ENCODE measurements around the gene CACNG6. TPM values are rescaled to one million over a fixed set of nuclear protein-coding genes. Genes with fewer than 3 reads are reported as not detected.
"Not testable (repeated sequence)": the region's sequence is repeated elsewhere in the genome, so short reads cannot be mapped to it uniquely, and the experiment has no call there.

The CACNG6 gene
- total and polyA plus RNA-seq, 4 donors: 2.4 to 8.6 (median 3.8) TPM

GRCh38 chr19:53944933-53945332 lies 46.5 kb upstream of the CACNG6 start:
- Histone ChIP-seq H3K4me1 (ENCODE audit: control insufficient read depth in 5 of 5, insufficient read depth in 5 of 5, low read length in 5 of 5) (no peaks in the 10 kb centered on the region), H3K27ac (ENCODE audit: low read depth in 1 of 2, low read length in 1 of 2) (no peak overlapping the region), H3K36me3 (ENCODE audit: control insufficient read depth in 4 of 4, insufficient read depth in 4 of 4, low read length in 4 of 4) (no peaks in the 10 kb centered on the region), H3K9ac (ENCODE audit: insufficient read depth in 1 of 2, low read length in 2 of 2) (no peak overlapping the region), H3K4me3 (no peak overlapping the region), H3K27me3 (ENCODE audit: control insufficient read depth in 3 of 3, insufficient read depth in 3 of 3, low read length in 2 of 3) (peaks cover 7 to 39% (median 13%) of the 10 kb centered on the region in 3 donors), H3K9me3 (ENCODE audit: control insufficient read depth in 4 of 4, insufficient read depth in 3 of 4, low read length in 3 of 4) (peaks cover 0 to 12% (median 0%) of the 10 kb centered on the region in 4 donors)
- DNase-seq (no peak), ATAC-seq (ENCODE audit: insufficient read depth, low FRiP score) (no peak)
- TF ChIP-seq CTCF (IDR thresholded peaks at IDR 0.05; ENCODE audit: control extremely low read depth, extremely low read depth): no peak
- 89 to 93% methylated on average over 4 of the region's 4 CpGs for WGBS, 2 donors

DNA sequence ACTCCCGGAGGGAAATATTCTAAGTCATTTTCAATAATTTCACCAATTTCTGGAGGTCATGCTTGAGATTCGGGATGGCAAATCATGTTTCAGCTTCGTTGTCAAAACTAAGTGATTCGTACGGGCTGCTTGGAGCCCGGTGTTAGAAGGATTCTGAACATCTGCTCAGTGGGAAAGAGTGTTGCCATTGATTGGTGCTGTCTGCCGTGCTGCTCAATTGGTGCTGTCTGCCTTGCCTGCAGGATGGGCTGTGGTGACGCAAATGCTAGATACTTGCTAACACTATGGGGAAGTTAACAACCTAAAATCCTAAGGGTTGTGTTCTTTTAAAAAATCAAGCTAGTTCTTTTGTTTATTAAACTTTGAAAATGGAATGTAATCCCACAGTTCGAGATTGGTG lies 46.0 kb upstream of the CACNG6 start:
- 42 to 44% methylated on average over 9 of the region's 9 CpGs for WGBS, 2 donors
- H3K9me3 ChIP-seq (ENCODE audit: control insufficient read depth in 4 of 4, insufficient read depth in 3 of 4, low read length in 3 of 4): peaks cover 0 to 12% (median 0%) of the 10 kb centered on the region in 4 donors
- TF ChIP-seq CTCF (IDR thresholded peaks at IDR 0.05; ENCODE audit: control extremely low read depth, extremely low read depth): no peak
- DNase-seq (no peak), ATAC-seq (ENCODE audit: insufficient read depth, low FRiP score) (no peak)
- H3K4me3 ChIP-seq: no peak overlapping the region
- H3K4me1 ChIP-seq (ENCODE audit: control insufficient read depth in 5 of 5, insufficient read depth in 5 of 5, low read length in 5 of 5): no peaks in the 10 kb centered on the region
- H3K27me3 ChIP-seq (ENCODE audit: control insufficient read depth in 3 of 3, insufficient read depth in 3 of 3, low read length in 2 of 3): peaks cover 7 to 38% (median 13%) of the 10 kb centered on the region in 3 donors
- no peak overlapping the region for H3K9ac ChIP-seq (ENCODE audit: insufficient read depth in 1 of 2, low read length in 2 of 2)
- no peak overlapping the region for H3K27ac ChIP-seq (ENCODE audit: low read depth in 1 of 2, low read length in 1 of 2)
- no peaks in the 10 kb centered on the region for H3K36me3 ChIP-seq (ENCODE audit: control insufficient read depth in 4 of 4, insufficient read depth in 4 of 4, low read length in 4 of 4)

- Histone ChIP-seq H3K4me3 (no peak overlapping the region), H3K27ac (ENCODE audit: low read depth in 1 of 2, low read length in 1 of 2) (no peak overlapping the region), H3K27me3 (ENCODE audit: control insufficient read depth in 3 of 3, insufficient read depth in 3 of 3, low read length in 2 of 3) (peaks cover 7 to 38% (median 12%) of the 10 kb centered on the region in 3 donors), H3K4me1 (ENCODE audit: control insufficient read depth in 5 of 5, insufficient read depth in 5 of 5, low read length in 5 of 5) (no peaks in the 10 kb centered on the region), H3K9me3 (ENCODE audit: control insufficient read depth in 4 of 4, insufficient read depth in 3 of 4, low read length in 3 of 4) (peaks cover 0 to 12% (median 0%) of the 10 kb centered on the region in 4 donors), H3K36me3 (ENCODE audit: control insufficient read depth in 4 of 4, insufficient read depth in 4 of 4, low read length in 4 of 4) (no peaks in the 10 kb centered on the region), H3K9ac (ENCODE audit: insufficient read depth in 1 of 2, low read length in 2 of 2) (no peak overlapping the region)
- ATAC-seq (ENCODE audit: insufficient read depth, low FRiP score) (no peak), DNase-seq (no peak)
- 95 to 100% methylated on average over 2 of the region's 2 CpGs for WGBS, 2 donors
- no peak for TF ChIP-seq CTCF (IDR thresholded peaks at IDR 0.05; ENCODE audit: control extremely low read depth, extremely low read depth)
Measured at GRCh38 chr19:53945998-53946397, 45.4 kb upstream of the CACNG6 start.

DNA sequence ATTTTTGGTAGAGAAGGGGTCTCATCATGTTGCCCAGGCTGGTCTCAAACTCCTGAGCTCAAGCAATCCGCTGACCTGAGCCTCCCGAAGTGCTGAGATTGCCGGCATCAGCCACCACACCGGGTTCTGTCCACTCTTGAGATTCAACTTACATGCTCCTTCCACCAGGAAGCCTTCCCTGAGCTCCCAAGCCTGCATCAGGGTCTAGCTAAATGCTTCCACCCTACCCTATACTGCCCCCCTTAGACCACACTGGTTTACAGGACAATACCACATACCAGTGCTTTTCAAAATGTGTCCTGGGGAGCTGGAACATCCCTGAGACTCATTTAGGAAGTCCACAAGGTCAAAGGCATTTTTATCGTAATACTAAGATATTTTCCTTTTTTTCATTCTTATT lies 43.8 kb upstream of the CACNG6 start:
- no peak overlapping the region for H3K9ac ChIP-seq (ENCODE audit: insufficient read depth in 1 of 2, low read length in 2 of 2)
- ATAC-seq (ENCODE audit: insufficient read depth, low FRiP score) (no peak), DNase-seq (no peak)
- H3K27ac ChIP-seq (ENCODE audit: low read depth in 1 of 2, low read length in 1 of 2): no peak overlapping the region
- no peak for TF ChIP-seq CTCF (IDR thresholded peaks at IDR 0.05; ENCODE audit: control extremely low read depth, extremely low read depth)
- H3K4me3 ChIP-seq: no peak overlapping the region
- H3K4me1 ChIP-seq (ENCODE audit: control insufficient read depth in 5 of 5, insufficient read depth in 5 of 5, low read length in 5 of 5): no peaks in the 10 kb centered on the region
- peaks cover 2 to 31% (median 9%) of the 10 kb centered on the region in 3 donors for H3K27me3 ChIP-seq (ENCODE audit: control insufficient read depth in 3 of 3, insufficient read depth in 3 of 3, low read length in 2 of 3)
- no peaks in the 10 kb centered on the region for H3K36me3 ChIP-seq (ENCODE audit: control insufficient read depth in 4 of 4, insufficient read depth in 4 of 4, low read length in 4 of 4)
- peaks cover 0 to 10% (median 0%) of the 10 kb centered on the region in 4 donors for H3K9me3 ChIP-seq (ENCODE audit: control insufficient read depth in 4 of 4, insufficient read depth in 3 of 4, low read length in 3 of 4)
- whole genome bisulfite sequencing, 2 donors: 64 to 71% methylated on average over 5 of the region's 5 CpGs

- not testable (repeated sequence) for ATAC-seq (ENCODE audit: insufficient read depth, low FRiP score)
- H3K27me3 ChIP-seq (ENCODE audit: control insufficient read depth in 3 of 3, insufficient read depth in 3 of 3, low read length in 2 of 3): peaks cover 2 to 23% (median 3%) of the 10 kb centered on the region in 3 donors
- WGBS, 2 donors: 76 to 93% methylated on average over 5 of the region's 5 CpGs
Measured at GRCh38 chr19:53948611-53949010, 42.8 kb upstream of the CACNG6 start.

More at GRCh38 chr19:53948611-53949010, 42.8 kb upstream of the CACNG6 start:
- H3K9me3 ChIP-seq (ENCODE audit: control insufficient read depth in 4 of 4, insufficient read depth in 3 of 4, low read length in 3 of 4): peaks cover 0 to 13% (median 0%) of the 10 kb centered on the region in 4 donors
- not testable (repeated sequence) for H3K4me1 ChIP-seq (ENCODE audit: control insufficient read depth in 5 of 5, insufficient read depth in 5 of 5, low read length in 5 of 5); H3K36me3 ChIP-seq (ENCODE audit: control insufficient read depth in 4 of 4, insufficient read depth in 4 of 4, low read length in 4 of 4); H3K27ac ChIP-seq (ENCODE audit: low read depth in 1 of 2, low read length in 1 of 2); DNase-seq; H3K4me3 ChIP-seq; H3K9ac ChIP-seq (ENCODE audit: insufficient read depth in 1 of 2, low read length in 2 of 2)

All from lung (tissue), 12 donors.